NCI-H1105 (cell line): ENCODE data around the gene SLC17A9.
"Not testable (repeated sequence)": the region's sequence is repeated elsewhere in the genome, so short reads cannot be mapped to it uniquely, and the experiment has no call there.

Experiments
- DNase-seq: peaks from one replicate; lab custom pipeline; 2025; lab: John Stamatoyannopoulos, UW

Gene SLC17A9

GRCh38 chr20:62956387-62957135, 4.1 kb downstream of the SLC17A9 start:
- DNase-seq: no peak

GRCh38 chr20:62957136-62958117, 4.9 kb downstream of the SLC17A9 start:
- DNase-seq: no peak

- no peak for DNase-seq
Observed at GRCh38 chr20:62958388-62959100, 6.0 kb downstream of the SLC17A9 start.

GRCh38 chr20:62959101-62959971, 6.8 kb downstream of the SLC17A9 start:
- no peak for DNase-seq

GRCh38 chr20:62959998-62960436, 7.5 kb downstream of the SLC17A9 start:
- no peak for DNase-seq

- not testable (repeated sequence) for DNase-seq
Observed at GRCh38 chr20:62960446-62961309, 8.2 kb downstream of the SLC17A9 start.

- DNase-seq: no peak
Observed at GRCh38 chr20:62961310-62961783, 8.8 kb downstream of the SLC17A9 start.

- no peak for DNase-seq
Observed at GRCh38 chr20:62961799-62962198, 9.3 kb downstream of the SLC17A9 start.

- no peak for DNase-seq
Observed at GRCh38 chr20:62962221-62962879, 9.8 kb downstream of the SLC17A9 start.

- no peak for DNase-seq
Observed at GRCh38 chr20:62962891-62963613, 10.5 kb downstream of the SLC17A9 start.

GRCh38 chr20:62963614-62964397, 11.3 kb downstream of the SLC17A9 start:
- no peak for DNase-seq

- no peak for DNase-seq
Observed at GRCh38 chr20:62964700-62965099, 12.2 kb downstream of the SLC17A9 start.

GRCh38 chr20:62965363-62965771, 12.9 kb downstream of the SLC17A9 start:
- no peak for DNase-seq

- DNase-seq: no peak
Observed at GRCh38 chr20:62966212-62967148, 14.0 kb downstream of the SLC17A9 start.

- no peak for DNase-seq
Observed at GRCh38 chr20:62967149-62967501, 14.6 kb downstream of the SLC17A9 start.

- DNase-seq: no peak
Observed at GRCh38 chr20:62967628-62968351, 15.3 kb downstream of the SLC17A9 start.
